HFFc6 (cell line): ENCODE results near the gene CLK4. TPM values are rescaled to one million over a fixed set of nuclear protein-coding genes. Genes with fewer than 3 reads are reported as not detected.

Source experiments
- DNase-seq: peaks from one replicate; pipeline ENCODE4 v3.0.0-alpha.2; 2018
- H3K27ac Mint-ChIP-seq: 2 replicates; pipeline ENCODE4 v1.8.0; 2020; ENCODE audit warnings: mild to moderate bottlenecking, mixed read lengths
- H3K27me3 Mint-ChIP-seq: 2 replicates; pipeline ENCODE4 v1.8.0; 2021; ENCODE audit warnings: mild to moderate bottlenecking, moderate library complexity, mixed read lengths; ENCODE audit not compliant: insufficient read depth
- H3K36me3 Mint-ChIP-seq: 2 replicates; pipeline ENCODE4 v1.8.0; 2021; ENCODE audit warnings: low read depth, mixed read lengths
- H3K4me1 Mint-ChIP-seq: 2 replicates; pipeline ENCODE4 v1.8.0; 2020; ENCODE audit warnings: low read depth, mixed read lengths
- H3K4me3 Mint-ChIP-seq: 2 replicates; pipeline ENCODE4 v1.8.0; 2020; ENCODE audit warnings: mild to moderate bottlenecking, moderate library complexity, mixed read lengths
- H3K9me3 Mint-ChIP-seq: 2 replicates; pipeline ENCODE4 v1.8.0; 2020; ENCODE audit warnings: mild to moderate bottlenecking, mixed read lengths
- total RNA-seq, 6 experiments: library from RNA; stranded (reverse); fragmentation: NEBNext Ultra II Directional; extraction: Animal tissue kit (Norgen Biotek cat#: 25700); gene quantifications; 2 replicates in 1 of 6; 3 replicates in 5 of 6; pipeline ENCODE4 v1.2.3, GENCODE V29; 2021
- TF ChIP-seq, protein P1 (sequence below): fragments of 200-600 bp; sonication (generic); IDR thresholded peaks from 2 replicates; pipeline ENCODE4 v1.5.0; 2021; ENCODE audit warnings: antibody characterized with exemption, mild to moderate bottlenecking

CLK4 gene
- total RNA-seq, 6 experiments from 2014 or later, result 8.5 to 11.7 (median 8.8) TPM

DNA sequence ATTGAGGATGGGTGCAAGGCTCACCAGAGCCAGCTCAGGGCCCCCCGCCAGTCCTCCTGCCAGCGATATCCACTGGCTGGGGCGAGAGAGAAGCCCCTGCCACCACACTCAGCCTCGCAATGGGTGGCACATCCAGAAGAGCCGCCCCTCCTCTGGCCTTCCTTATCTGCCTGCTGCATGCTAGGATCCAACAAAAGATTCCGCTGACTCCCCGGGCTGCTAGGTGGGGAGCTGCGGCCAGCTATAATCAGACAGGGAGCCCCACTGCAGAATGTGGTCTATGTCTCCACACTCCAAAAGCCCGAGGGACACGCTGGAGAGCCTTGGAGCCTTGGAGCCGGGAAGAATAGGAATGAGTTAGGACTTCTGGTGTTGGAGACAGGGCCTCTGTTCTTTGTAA lies 69.4 kb downstream of the CLK4 start:
- Mint-ChIP-seq H3K4me3 (no peak overlapping the region), H3K27ac (no peak overlapping the region), H3K27me3 (peaks cover 7% of the 10 kb centered on the region; the same call in 1 of the 2 replicates), H3K4me1 (no peaks in the 10 kb centered on the region; the same call in 1 of the 2 replicates), H3K36me3 (no peaks in the 10 kb centered on the region), H3K9me3 (peaks cover 36% of the 10 kb centered on the region; the same call in 1 of the 2 replicates)
- no peak for DNase-seq
- TF ChIP-seq, protein P1, sequence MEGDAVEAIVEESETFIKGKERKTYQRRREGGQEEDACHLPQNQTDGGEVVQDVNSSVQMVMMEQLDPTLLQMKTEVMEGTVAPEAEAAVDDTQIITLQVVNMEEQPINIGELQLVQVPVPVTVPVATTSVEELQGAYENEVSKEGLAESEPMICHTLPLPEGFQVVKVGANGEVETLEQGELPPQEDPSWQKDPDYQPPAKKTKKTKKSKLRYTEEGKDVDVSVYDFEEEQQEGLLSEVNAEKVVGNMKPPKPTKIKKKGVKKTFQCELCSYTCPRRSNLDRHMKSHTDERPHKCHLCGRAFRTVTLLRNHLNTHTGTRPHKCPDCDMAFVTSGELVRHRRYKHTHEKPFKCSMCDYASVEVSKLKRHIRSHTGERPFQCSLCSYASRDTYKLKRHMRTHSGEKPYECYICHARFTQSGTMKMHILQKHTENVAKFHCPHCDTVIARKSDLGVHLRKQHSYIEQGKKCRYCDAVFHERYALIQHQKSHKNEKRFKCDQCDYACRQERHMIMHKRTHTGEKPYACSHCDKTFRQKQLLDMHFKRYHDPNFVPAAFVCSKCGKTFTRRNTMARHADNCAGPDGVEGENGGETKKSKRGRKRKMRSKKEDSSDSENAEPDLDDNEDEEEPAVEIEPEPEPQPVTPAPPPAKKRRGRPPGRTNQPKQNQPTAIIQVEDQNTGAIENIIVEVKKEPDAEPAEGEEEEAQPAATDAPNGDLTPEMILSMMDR, result no peak

DNA sequence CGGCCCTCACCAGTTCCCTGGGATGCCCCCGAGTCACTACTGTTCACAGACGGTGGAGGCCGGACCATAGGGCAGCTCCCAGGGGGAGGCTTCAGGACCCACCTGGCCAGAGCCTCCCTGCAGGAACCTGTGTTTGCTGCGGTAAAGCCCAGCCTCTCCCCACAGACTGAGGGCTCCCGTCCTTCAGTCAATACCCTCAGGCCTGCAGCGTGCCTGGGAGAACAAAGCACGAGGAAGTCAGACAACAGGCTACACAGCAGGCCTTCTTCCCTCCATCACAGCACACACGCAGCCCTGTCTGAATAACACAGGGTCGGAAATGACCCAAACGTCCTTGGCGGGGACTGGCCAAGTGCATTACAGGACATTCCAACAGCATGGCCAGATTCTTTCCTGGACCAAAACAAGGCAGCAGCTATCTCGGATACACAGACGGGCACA lies 71.1 kb downstream of the CLK4 start:
- H3K4me3 Mint-ChIP-seq, result no peak overlapping the region
- peaks cover 31% of the 10 kb centered on the region; the same call in 1 of the 2 replicates for H3K9me3 Mint-ChIP-seq
- H3K27ac Mint-ChIP-seq, result no peak overlapping the region
- no peak for DNase-seq
- no peaks in the 10 kb centered on the region for H3K36me3 Mint-ChIP-seq
- peaks cover 7% of the 10 kb centered on the region; the same call in 1 of the 2 replicates for H3K27me3 Mint-ChIP-seq
- no peaks in the 10 kb centered on the region; the same call in 1 of the 2 replicates for H3K4me1 Mint-ChIP-seq
- TF ChIP-seq, protein P1, result no peak

DNA sequence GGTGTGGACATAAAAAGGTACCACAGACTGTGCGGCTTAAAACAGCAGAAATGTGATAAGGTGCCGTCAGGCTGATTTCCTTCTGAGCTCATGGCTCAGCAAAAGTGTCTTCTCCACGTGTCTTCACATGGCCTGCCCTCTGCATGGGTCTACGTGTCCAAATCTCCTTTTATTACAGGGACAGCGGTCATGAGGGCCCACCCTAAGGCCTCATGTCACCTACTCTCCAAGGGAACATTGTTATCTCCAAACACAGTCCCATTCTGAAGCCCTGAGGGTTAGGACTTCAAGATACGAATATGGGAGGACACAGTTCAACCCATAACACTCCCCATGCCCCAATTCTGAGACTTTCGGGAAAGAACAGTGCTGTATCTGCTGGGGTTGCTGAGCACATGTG lies 71.8 kb downstream of the CLK4 start:
- no peak for DNase-seq
- Mint-ChIP-seq H3K4me3 (no peak overlapping the region), H3K9me3 (peaks cover 23% of the 10 kb centered on the region; the same call in 1 of the 2 replicates), H3K27ac (no peak overlapping the region), H3K27me3 (peaks cover 7% of the 10 kb centered on the region; the same call in 1 of the 2 replicates), H3K4me1 (no peaks in the 10 kb centered on the region; the same call in 1 of the 2 replicates), H3K36me3 (no peaks in the 10 kb centered on the region)
- TF ChIP-seq, protein P1, result no peak

DNA sequence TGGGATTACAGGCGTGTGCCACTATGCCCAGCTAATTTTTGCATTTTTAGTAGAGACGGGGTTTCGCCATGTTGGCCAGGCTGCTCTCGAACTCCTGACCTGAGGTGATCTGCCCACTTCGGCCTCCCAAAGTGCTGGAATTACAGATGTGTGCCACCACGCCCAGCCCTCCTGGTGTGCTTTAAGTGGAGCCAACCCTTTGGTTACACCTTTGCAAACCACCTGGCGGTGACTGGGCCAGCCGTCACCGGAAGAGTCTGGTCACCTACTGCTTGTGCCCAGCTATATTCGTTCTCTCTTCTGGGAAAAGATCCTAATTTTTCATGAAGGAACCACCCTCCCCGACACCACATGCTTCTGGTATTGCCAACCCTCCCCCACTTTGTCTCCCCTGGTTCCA lies 72.5 kb downstream of the CLK4 start:
- H3K36me3 Mint-ChIP-seq, result no peaks in the 10 kb centered on the region
- peaks cover 4% of the 10 kb centered on the region; the same call in 1 of the 2 replicates for H3K27me3 Mint-ChIP-seq
- peaks cover 17% of the 10 kb centered on the region; the same call in 1 of the 2 replicates for H3K9me3 Mint-ChIP-seq
- H3K4me3 Mint-ChIP-seq, result no peak overlapping the region
- H3K27ac Mint-ChIP-seq, result no peak overlapping the region
- no peak for DNase-seq
- TF ChIP-seq, protein P1, result no peak
- H3K4me1 Mint-ChIP-seq, result no peaks in the 10 kb centered on the region; the same call in 1 of the 2 replicates

DNA sequence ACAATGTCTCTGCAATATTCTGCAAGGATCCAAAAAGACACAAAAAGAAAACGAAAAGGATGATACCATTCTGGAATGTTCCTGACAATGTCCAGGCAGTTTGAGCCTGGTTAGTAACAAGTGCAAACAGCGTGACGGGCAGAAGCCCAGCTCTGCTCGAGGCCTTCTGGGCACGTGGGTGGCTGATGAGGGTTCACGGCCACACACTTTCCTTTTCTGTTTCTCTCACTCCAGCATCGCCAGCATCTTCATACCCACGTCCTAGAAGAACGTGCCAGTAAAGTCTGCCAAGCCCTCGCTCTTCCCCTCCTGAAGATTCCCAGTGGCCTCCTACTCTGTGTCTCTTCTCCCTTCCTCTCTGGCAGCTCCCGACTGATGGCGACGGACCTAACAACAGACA lies 73.3 kb downstream of the CLK4 start:
- peaks cover 3% of the 10 kb centered on the region; the same call in 1 of the 2 replicates for H3K27me3 Mint-ChIP-seq
- H3K27ac Mint-ChIP-seq, result no peak overlapping the region
- TF ChIP-seq, protein P1, result no peak
- no peaks in the 10 kb centered on the region; the same call in 1 of the 2 replicates for H3K4me1 Mint-ChIP-seq
- DNase-seq, result no peak
- no peaks in the 10 kb centered on the region for H3K36me3 Mint-ChIP-seq
- H3K4me3 Mint-ChIP-seq, result no peak overlapping the region
- H3K9me3 Mint-ChIP-seq, result peaks cover 13% of the 10 kb centered on the region; the same call in 1 of the 2 replicates

Other genes with a start within 250 kb of the CLK4 start
- gene COL23A1, start 36.7 kb downstream of the CLK4 start, total RNA-seq, result not detected
- 1 to 10 TPM; 6.7 to 7.6 (median 7.4) TPM for gene ZNF354A, start 103.6 kb upstream of the CLK4 start, total RNA-seq
- 1 to 10 TPM; 5.5 to 6.7 (median 6.1) TPM for gene ZNF354B, start 232.9 kb upstream of the CLK4 start, total RNA-seq